ENCODE data around the gene REG1B. TPM values are rescaled to one million over a fixed set of nuclear protein-coding genes. Genes with fewer than 3 reads are reported as not detected.

Gene REG1B, protein sequence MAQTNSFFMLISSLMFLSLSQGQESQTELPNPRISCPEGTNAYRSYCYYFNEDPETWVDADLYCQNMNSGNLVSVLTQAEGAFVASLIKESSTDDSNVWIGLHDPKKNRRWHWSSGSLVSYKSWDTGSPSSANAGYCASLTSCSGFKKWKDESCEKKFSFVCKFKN
- total RNA-seq (not detected), polyA plus RNA-seq (ENCODE audit: insufficient read length in 2 of 2) (not detected)
- long read RNA-seq, donor 1 = 0 reads
- long read RNA-seq, donor 2 = 0 reads
- long read RNA-seq, donor 3 = 0 reads
- long read RNA-seq, donor 4 = 0 reads

GRCh38 chr2:79087785-79088364 lies at the start of gene REG1B:
Gene REG1B, minus strand, starts transcription at chr2:79087993. Its CDS starts 381 bp downstream, at chr2:79087612.
- no peaks in the 10 kb centered on the region for H3K9me3 ChIP-seq (ENCODE audit: control insufficient read depth, insufficient read depth, low read length)
- H3K27me3 ChIP-seq (ENCODE audit: control insufficient read depth, insufficient read depth, low read length) = no peaks in the 10 kb centered on the region
- H3K4me1 ChIP-seq (ENCODE audit: control insufficient read depth, insufficient read depth, low read length) = no peaks in the 10 kb centered on the region
- no peak within 1 kb of the TSS for H3K27ac ChIP-seq (ENCODE audit: low read depth, low read length)
- H3K36me3 ChIP-seq (ENCODE audit: control insufficient read depth, insufficient read depth, low read length) = no peaks in the 10 kb centered on the region
- WGBS (ENCODE audit: insufficient coverage) = no CpG with 5 or more reads among the region's 2 CpGs
- no peak for DNase-seq (ENCODE audit: low read depth in 4 of 6, low spot score in 6 of 6)
- no peak within 1 kb of the TSS for H3K4me3 ChIP-seq (ENCODE audit: low read depth, low read length)

- H3K27me3 ChIP-seq (ENCODE audit: control insufficient read depth, insufficient read depth, low read length) = no peaks in the 10 kb centered on the region
- no peaks in the 10 kb centered on the region for H3K9me3 ChIP-seq (ENCODE audit: control insufficient read depth, insufficient read depth, low read length)
- H3K4me1 ChIP-seq (ENCODE audit: control insufficient read depth, insufficient read depth, low read length) = no peaks in the 10 kb centered on the region
- H3K4me3 ChIP-seq (ENCODE audit: low read depth, low read length) = no peak overlapping the region
- no peaks in the 10 kb centered on the region for H3K36me3 ChIP-seq (ENCODE audit: control insufficient read depth, insufficient read depth, low read length)
- no peak for DNase-seq (ENCODE audit: low read depth in 4 of 6, low spot score in 6 of 6)
- 86% methylated on average over 1 of the region's 4 CpGs for WGBS (ENCODE audit: insufficient coverage)
- H3K27ac ChIP-seq (ENCODE audit: low read depth, low read length) = no peak overlapping the region
These were observed 43.9 kb upstream of the REG1B start for GRCh38 chr2:79131687-79132086.

GRCh38 chr2:79129804-79130203 lies 42.0 kb upstream of the REG1B start:
- DNase-seq (ENCODE audit: low read depth in 4 of 6, low spot score in 6 of 6) = no peak
- Histone ChIP-seq H3K4me3 (ENCODE audit: low read depth, low read length) (no peak overlapping the region), H3K4me1 (ENCODE audit: control insufficient read depth, insufficient read depth, low read length) (no peaks in the 10 kb centered on the region)

GRCh38 chr2:79129260-79129659 lies 41.5 kb upstream of the REG1B start:
- H3K4me1 ChIP-seq (ENCODE audit: control insufficient read depth, insufficient read depth, low read length) = no peaks in the 10 kb centered on the region
- H3K36me3 ChIP-seq (ENCODE audit: control insufficient read depth, insufficient read depth, low read length) = no peaks in the 10 kb centered on the region
- H3K9me3 ChIP-seq (ENCODE audit: control insufficient read depth, insufficient read depth, low read length) = no peaks in the 10 kb centered on the region
- no peak overlapping the region for H3K27ac ChIP-seq (ENCODE audit: low read depth, low read length)
- 76% methylated on average over 3 of the region's 6 CpGs for WGBS (ENCODE audit: insufficient coverage)
- no peaks in the 10 kb centered on the region for H3K27me3 ChIP-seq (ENCODE audit: control insufficient read depth, insufficient read depth, low read length)
- peak in 2 of 6 donors; percentile 1 to 10 for DNase-seq (ENCODE audit: low read depth in 4 of 6, low spot score in 6 of 6)
- no peak overlapping the region for H3K4me3 ChIP-seq (ENCODE audit: low read depth, low read length)

More at GRCh38 chr2:79129804-79130203, 42.0 kb upstream of the REG1B start:
- Histone ChIP-seq H3K27me3 (ENCODE audit: control insufficient read depth, insufficient read depth, low read length) (no peaks in the 10 kb centered on the region), H3K9me3 (ENCODE audit: control insufficient read depth, insufficient read depth, low read length) (no peaks in the 10 kb centered on the region), H3K27ac (ENCODE audit: low read depth, low read length) (no peak overlapping the region), H3K36me3 (ENCODE audit: control insufficient read depth, insufficient read depth, low read length) (no peaks in the 10 kb centered on the region)

DNA sequence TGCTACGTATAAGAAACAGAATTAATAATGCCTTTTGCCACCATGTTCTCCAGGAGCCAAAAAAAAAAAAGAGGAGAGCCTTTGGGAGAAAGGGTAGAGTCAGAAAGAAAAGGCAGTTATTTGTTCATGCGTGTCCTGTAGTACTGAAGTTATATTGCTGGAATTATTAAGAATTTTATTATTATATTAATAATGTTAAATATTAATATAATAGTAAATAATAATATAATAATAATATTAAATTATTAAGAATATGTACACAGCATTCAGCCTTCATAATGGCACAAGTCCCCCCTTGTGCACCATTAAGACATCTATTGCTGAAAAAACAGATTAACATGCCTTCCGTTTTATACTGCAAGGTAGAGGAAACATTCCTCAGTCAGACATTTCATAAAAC lies 40.6 kb upstream of the REG1B start:
- H3K4me1 ChIP-seq (ENCODE audit: control insufficient read depth, insufficient read depth, low read length) = no peaks in the 10 kb centered on the region
- H3K27ac ChIP-seq (ENCODE audit: low read depth, low read length) = no peak overlapping the region
- no peaks in the 10 kb centered on the region for H3K36me3 ChIP-seq (ENCODE audit: control insufficient read depth, insufficient read depth, low read length)
- no peaks in the 10 kb centered on the region for H3K9me3 ChIP-seq (ENCODE audit: control insufficient read depth, insufficient read depth, low read length)
- no peaks in the 10 kb centered on the region for H3K27me3 ChIP-seq (ENCODE audit: control insufficient read depth, insufficient read depth, low read length)
- WGBS (ENCODE audit: insufficient coverage) = no CpG with 5 or more reads among the region's 3 CpGs
- no peak overlapping the region for H3K4me3 ChIP-seq (ENCODE audit: low read depth, low read length)
- DNase-seq (ENCODE audit: low read depth in 4 of 6, low spot score in 6 of 6) = peak in 1 of 6 donors; percentile 16

- 100% methylated on average over 2 of the region's 3 CpGs for WGBS (ENCODE audit: insufficient coverage)
- Histone ChIP-seq H3K27ac (ENCODE audit: low read depth, low read length) (no peak overlapping the region), H3K27me3 (ENCODE audit: control insufficient read depth, insufficient read depth, low read length) (no peaks in the 10 kb centered on the region), H3K4me1 (ENCODE audit: control insufficient read depth, insufficient read depth, low read length) (no peaks in the 10 kb centered on the region), H3K9me3 (ENCODE audit: control insufficient read depth, insufficient read depth, low read length) (no peaks in the 10 kb centered on the region), H3K4me3 (ENCODE audit: low read depth, low read length) (no peak overlapping the region), H3K36me3 (ENCODE audit: control insufficient read depth, insufficient read depth, low read length) (no peaks in the 10 kb centered on the region)
- DNase-seq (ENCODE audit: low read depth in 4 of 6, low spot score in 6 of 6) = no peak
These were observed 37.9 kb upstream of the REG1B start for GRCh38 chr2:79125721-79125985.

GRCh38 chr2:79124907-79125720 lies 37.3 kb upstream of the REG1B start:
- no peak for DNase-seq (ENCODE audit: low read depth in 4 of 6, low spot score in 6 of 6)
- Histone ChIP-seq H3K27me3 (ENCODE audit: control insufficient read depth, insufficient read depth, low read length) (no peaks in the 10 kb centered on the region), H3K9me3 (ENCODE audit: control insufficient read depth, insufficient read depth, low read length) (no peaks in the 10 kb centered on the region), H3K4me3 (ENCODE audit: low read depth, low read length) (no peak overlapping the region), H3K27ac (ENCODE audit: low read depth, low read length) (no peak overlapping the region), H3K36me3 (ENCODE audit: control insufficient read depth, insufficient read depth, low read length) (no peaks in the 10 kb centered on the region), H3K4me1 (ENCODE audit: control insufficient read depth, insufficient read depth, low read length) (no peaks in the 10 kb centered on the region)
- whole genome bisulfite sequencing (ENCODE audit: insufficient coverage) = 100% methylated on average over 1 of the region's 9 CpGs

- no peak overlapping the region for H3K4me3 ChIP-seq (ENCODE audit: low read depth, low read length)
- H3K4me1 ChIP-seq (ENCODE audit: control insufficient read depth, insufficient read depth, low read length) = no peaks in the 10 kb centered on the region
- no peak overlapping the region for H3K27ac ChIP-seq (ENCODE audit: low read depth, low read length)
- no peak for DNase-seq (ENCODE audit: low read depth in 4 of 6, low spot score in 6 of 6)
- H3K9me3 ChIP-seq (ENCODE audit: control insufficient read depth, insufficient read depth, low read length) = no peaks in the 10 kb centered on the region
- no peaks in the 10 kb centered on the region for H3K36me3 ChIP-seq (ENCODE audit: control insufficient read depth, insufficient read depth, low read length)
- no peaks in the 10 kb centered on the region for H3K27me3 ChIP-seq (ENCODE audit: control insufficient read depth, insufficient read depth, low read length)
- WGBS (ENCODE audit: insufficient coverage) = 100% methylated on average over 2 of the region's 2 CpGs
These were observed 34.9 kb upstream of the REG1B start for GRCh38 chr2:79122676-79123075.

GRCh38 chr2:79120194-79120713 lies 32.5 kb upstream of the REG1B start, which contains the start of gene REG1A:
Gene REG1A, plus strand, starts transcription at chr2:79120488. Its CDS starts 374 bp downstream, at chr2:79120862.
- H3K27ac ChIP-seq (ENCODE audit: low read depth, low read length) = no peak within 1 kb of the TSS
- WGBS (ENCODE audit: insufficient coverage) = 80% methylated on average over 1 of the region's 6 CpGs
- H3K27me3 ChIP-seq (ENCODE audit: control insufficient read depth, insufficient read depth, low read length) = no peaks in the 10 kb centered on the region
- no peak within 1 kb of the TSS for H3K4me3 ChIP-seq (ENCODE audit: low read depth, low read length)
- DNase-seq (ENCODE audit: low read depth in 4 of 6, low spot score in 6 of 6) = no peak
- H3K4me1 ChIP-seq (ENCODE audit: control insufficient read depth, insufficient read depth, low read length) = no peaks in the 10 kb centered on the region
- H3K36me3 ChIP-seq (ENCODE audit: control insufficient read depth, insufficient read depth, low read length) = no peaks in the 10 kb centered on the region
- no peaks in the 10 kb centered on the region for H3K9me3 ChIP-seq (ENCODE audit: control insufficient read depth, insufficient read depth, low read length)

Measured in spinal cord (tissue), 10 donors.